Adrenal gland (tissue), 12 donors: Measurements from ENCODE around the gene UBE2G1. TPM values are rescaled to one million over a fixed set of nuclear protein-coding genes. Genes with fewer than 3 reads are reported as not detected.

Source experiments
- DNase-seq, 7 donors: peaks; one replicate each; pipeline ENCODE4 v3.0.0-alpha.2; 2019 to 2020
- H3K27ac ChIP-seq, 5 donors: fragments of 200-600 bp; sonication (generic) in 4 of 5; 1 replicate in 3 of 5; 2 replicates in 2 of 5; pipeline versions ENCODE4 v1.5.1 to v1.8.0; 2016 to 2020; ENCODE audit warnings: mild to moderate bottlenecking in 1 of 5
- H3K27me3 ChIP-seq: fragments of 200-600 bp; 2 replicates; pipeline ENCODE4 v1.8.0; 2021
- H3K36me3 ChIP-seq, 2 donors: fragments of 200-600 bp; replicated peaks in 1 of 2; 1 replicate in 1 of 2; 2 replicates in 1 of 2; pipeline versions ENCODE4 v1.5.1 to v1.8.0; 2018 to 2022
- H3K4me1 ChIP-seq, 2 donors: fragments of 200-600 bp; replicated peaks in 1 of 2; 1 replicate in 1 of 2; 2 replicates in 1 of 2; pipeline versions ENCODE4 v1.5.1 to v1.8.0; 2018 to 2021
- H3K4me3 ChIP-seq, 4 donors: fragments of 200-600 bp; sonication (generic) in 3 of 4; one replicate each; pipeline ENCODE4 v1.5.1; 2016 to 2018
- H3K9me3 ChIP-seq, 3 donors: fragments of 200-600 bp; sonication (generic) in 1 of 3; replicated peaks in 1 of 3; 1 replicate in 2 of 3; 2 replicates in 1 of 3; pipeline versions ENCODE4 v1.5.1 to v1.8.0; 2016 to 2021
- POLR2A ChIP-seq, 2 donors: fragments of 450-650 bp; IDR thresholded peaks; one replicate each; pipeline ENCODE4 v1.6.1; 2017; ENCODE audit warnings: antibody characterized with exemption in 2 of 2, mild to moderate bottlenecking in 2 of 2, moderate library complexity in 1 of 2
- WGBS, 4 donors: extraction: QIAGEN DNeasy Blood & Tissue Kit in 2 of 4; methylation state at CpG; one replicate each; pipeline versions ENCODE4 v1.1.5 to v1.1.7; 2013 to 2017; 5-methylcytosine and 5-hydroxymethylcytosine counted together
- intact Hi-C, 2 donors: fragments of 100-400 bp; cut with DNase I; formaldehyde crosslinking; loops; one replicate each; pipeline versions ENCODE4 v1.14.1 to v1.15.0; 2022 to 2023
- polyA plus RNA-seq, 3 donors: library from polyadenylated mRNA; stranded (reverse); fragments of 200-250 nt in 2 of 3; fragments of 350-450 nt in 1 of 3; fragmentation: Illumina TruSeq in 1 of 3; extraction: RNeasy Lipid Tissue Mini Kit (QIAGEN cat#74804) in 1 of 3; gene quantifications; one replicate each; pipeline ENCODE4 v1.2.3, GENCODE V29; 2013 to 2014
- total RNA-seq, 9 donors: library from RNA; depleted of rRNA in 4 of 9; stranded (reverse); fragments of >200 nt in 4 of 9; fragments of 120-200 nt in 1 of 9; fragmentation: NEBNext Ultra II Directional in 1 of 9; extraction: Animal tissue kit (Norgen Biotek cat#: 25700) in 1 of 9; gene quantifications; one replicate each; pipeline versions ENCODE4 v1.1.0 to v1.2.4, GENCODE V29; 2013 to 2023
- TF ChIP-seq, protein P1 (sequence below), 6 experiments: fragments of 450-650 bp in 4 of 6; fragments of 200-600 bp in 2 of 6; sonication (generic) in 1 of 6; IDR thresholded peaks; 1 replicate in 5 of 6; 2 replicates in 1 of 6; pipeline versions ENCODE4 v1.5.1 to v1.8.0; 2016 to 2021; ENCODE audit warnings: antibody characterized with exemption in 6 of 6, mild to moderate bottlenecking in 2 of 6, moderate library complexity in 1 of 6
- donor health status: healthy with polysubstance abuse.
- donor health status: Bipolar disorder and iron deficiency.
- donor health status: DM: yes; HTN: yes; CAD: no.
- donor health status: DM: no; HTN: no; CAD: no.
- donor health status: DM: no; HTN: no; CAD: no.
- donor health status: DM: yes; HTN: yes; CAD: no.

Gene UBE2G1
- total and polyA plus RNA-seq, 12 donors = 7.6 to 63.6 (median 54.7) TPM

DNA sequence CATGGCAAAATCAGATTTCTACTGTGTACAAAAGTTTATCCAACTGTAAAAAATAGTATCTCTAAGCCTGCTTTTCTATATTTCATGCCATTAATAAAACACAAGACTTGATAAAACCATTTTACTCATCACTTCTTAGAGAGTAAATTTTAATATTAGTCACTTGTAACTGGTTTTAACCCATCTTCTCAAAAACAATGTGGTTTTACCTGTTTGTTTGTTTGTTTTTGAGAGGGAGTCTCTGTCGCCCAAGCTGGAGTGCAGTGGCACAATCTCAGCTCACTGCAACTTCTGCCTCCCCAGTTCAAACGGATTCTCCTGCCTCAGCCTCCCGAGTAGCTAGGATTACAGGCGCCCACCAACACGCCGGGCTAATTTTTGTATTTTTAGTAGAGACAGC lies 32.1 kb downstream of the UBE2G1 start:
- Histone ChIP-seq H3K27ac (peak overlapping the region in 1 of 5 donors; percentile 27), H3K9me3 (no peaks in the 10 kb centered on the region), H3K36me3 (no peaks in the 10 kb centered on the region), H3K4me1 (peaks cover 12 to 46% of the 10 kb centered on the region in 2 donors), H3K4me3 (no peak overlapping the region), H3K27me3 (no peaks in the 10 kb centered on the region)
- intact Hi-C loops = no loop called here
- no peak for TF ChIP-seq POLR2A (IDR thresholded peaks at IDR 0.05)
- TF ChIP-seq, protein P1, sequence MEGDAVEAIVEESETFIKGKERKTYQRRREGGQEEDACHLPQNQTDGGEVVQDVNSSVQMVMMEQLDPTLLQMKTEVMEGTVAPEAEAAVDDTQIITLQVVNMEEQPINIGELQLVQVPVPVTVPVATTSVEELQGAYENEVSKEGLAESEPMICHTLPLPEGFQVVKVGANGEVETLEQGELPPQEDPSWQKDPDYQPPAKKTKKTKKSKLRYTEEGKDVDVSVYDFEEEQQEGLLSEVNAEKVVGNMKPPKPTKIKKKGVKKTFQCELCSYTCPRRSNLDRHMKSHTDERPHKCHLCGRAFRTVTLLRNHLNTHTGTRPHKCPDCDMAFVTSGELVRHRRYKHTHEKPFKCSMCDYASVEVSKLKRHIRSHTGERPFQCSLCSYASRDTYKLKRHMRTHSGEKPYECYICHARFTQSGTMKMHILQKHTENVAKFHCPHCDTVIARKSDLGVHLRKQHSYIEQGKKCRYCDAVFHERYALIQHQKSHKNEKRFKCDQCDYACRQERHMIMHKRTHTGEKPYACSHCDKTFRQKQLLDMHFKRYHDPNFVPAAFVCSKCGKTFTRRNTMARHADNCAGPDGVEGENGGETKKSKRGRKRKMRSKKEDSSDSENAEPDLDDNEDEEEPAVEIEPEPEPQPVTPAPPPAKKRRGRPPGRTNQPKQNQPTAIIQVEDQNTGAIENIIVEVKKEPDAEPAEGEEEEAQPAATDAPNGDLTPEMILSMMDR (IDR thresholded peaks at IDR 0.05) = no peak
- WGBS, 4 donors = 88 to 95% (median 92%) methylated on average over 6 of the region's 6 CpGs
- DNase-seq = no peak

DNA sequence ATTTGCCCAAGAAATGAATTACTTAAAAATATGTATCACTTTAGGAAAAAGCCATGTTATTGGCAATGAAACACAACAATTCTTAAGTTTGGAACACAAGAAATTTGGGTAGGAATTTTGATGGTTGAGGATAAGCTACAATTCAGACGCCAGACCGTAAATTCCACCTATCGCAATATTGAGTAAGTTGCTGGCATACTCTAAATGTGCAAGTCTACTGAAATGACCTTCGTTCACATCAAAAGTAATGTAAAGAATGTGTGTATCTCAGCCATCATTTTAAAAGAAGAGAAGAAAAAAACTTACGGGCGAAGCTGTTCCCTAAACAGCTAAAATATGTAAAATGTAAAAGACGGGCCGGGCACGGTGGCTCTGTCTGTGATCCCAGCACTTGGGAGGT lies 33.4 kb downstream of the UBE2G1 start:
- Histone ChIP-seq H3K4me3 (no peak overlapping the region), H3K36me3 (no peaks in the 10 kb centered on the region), H3K27me3 (no peaks in the 10 kb centered on the region), H3K9me3 (no peaks in the 10 kb centered on the region), H3K4me1 (peaks cover 12 to 45% of the 10 kb centered on the region in 2 donors), H3K27ac (no peak overlapping the region)
- TF ChIP-seq, protein P1 (IDR thresholded peaks at IDR 0.05) = no peak
- TF ChIP-seq POLR2A (IDR thresholded peaks at IDR 0.05) = no peak
- intact Hi-C loops = no loop called here
- WGBS, 4 donors = 93 to 97% (median 94%) methylated on average over 9 of the region's 9 CpGs
- DNase-seq = no peak

DNA sequence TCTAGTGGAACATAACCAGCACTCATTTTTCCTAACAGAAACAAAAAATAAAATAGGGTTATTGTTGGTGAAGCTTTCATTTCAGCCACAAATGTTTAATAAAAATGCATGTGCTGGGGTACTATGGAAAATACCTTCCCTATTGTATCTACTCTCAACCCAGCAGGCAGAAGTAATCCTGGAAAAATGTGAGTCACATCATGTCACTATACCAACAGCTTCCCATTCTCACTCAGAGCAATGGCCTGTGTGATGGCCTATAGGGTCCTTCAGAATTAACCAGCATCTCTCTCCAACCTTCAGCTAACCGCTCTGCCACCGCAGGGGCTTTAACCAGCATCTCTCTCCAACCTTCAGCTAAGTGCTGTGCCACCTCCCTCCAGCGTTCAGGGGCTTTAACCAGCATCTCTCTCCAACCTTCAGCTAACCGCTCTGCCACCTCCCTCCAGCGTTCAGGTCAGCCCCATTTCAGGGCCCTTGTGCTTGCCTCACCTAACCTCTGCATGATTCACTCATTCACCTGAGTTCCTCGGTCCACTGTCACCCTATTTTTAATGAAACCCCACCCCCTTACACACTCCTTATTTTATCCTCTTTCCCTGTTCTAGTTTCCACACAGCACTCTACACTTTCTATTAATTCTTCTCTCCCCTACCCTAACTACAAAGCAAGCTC lies 34.0 kb downstream of the UBE2G1 start:
- Histone ChIP-seq H3K36me3 (no peaks in the 10 kb centered on the region), H3K4me3 (no peak overlapping the region), H3K4me1 (peaks cover 12 to 39% of the 10 kb centered on the region in 2 donors), H3K27me3 (no peaks in the 10 kb centered on the region), H3K9me3 (no peaks in the 10 kb centered on the region), H3K27ac (peak overlapping the region in 2 of 5 donors; percentile 0 to 13)
- WGBS, 4 donors = 72 to 84% (median 78%) methylated on average over 6 of the region's 6 CpGs
- TF ChIP-seq POLR2A (IDR thresholded peaks at IDR 0.05) = no peak
- TF ChIP-seq, protein P1 (IDR thresholded peaks at IDR 0.05) = no peak
- no peak for DNase-seq
- intact Hi-C loops = no loop called here

DNA sequence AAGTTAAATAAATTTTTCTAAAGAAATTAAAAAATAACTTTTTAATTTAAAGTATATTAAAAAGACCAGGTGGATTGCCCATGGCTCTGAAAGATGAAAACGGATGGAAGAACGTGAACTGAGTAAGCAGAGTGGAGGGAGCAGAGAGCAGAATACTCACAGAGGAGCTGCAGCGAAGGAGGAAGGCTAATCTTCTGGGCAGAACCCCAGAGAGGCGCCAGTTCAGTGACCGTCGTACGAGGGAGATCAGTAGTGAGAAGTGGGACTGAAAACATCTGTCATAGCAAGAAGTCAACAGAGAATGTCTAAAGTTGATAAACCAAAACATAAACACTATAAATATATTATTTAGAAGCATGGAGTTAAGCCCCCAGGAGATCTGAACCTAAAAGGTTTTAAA lies 34.9 kb downstream of the UBE2G1 start:
- H3K27ac ChIP-seq = peak overlapping the region in 1 of 5 donors; percentile 13
- H3K36me3 ChIP-seq = no peaks in the 10 kb centered on the region

More for the DNA sequence above, 34.9 kb downstream of the UBE2G1 start:
- DNase-seq = peak in 2 of 7 donors; percentile 19 to 28
- Histone ChIP-seq H3K27me3 (no peaks in the 10 kb centered on the region), H3K4me3 (no peak overlapping the region), H3K9me3 (no peaks in the 10 kb centered on the region), H3K4me1 (peaks cover 4 to 31% of the 10 kb centered on the region in 2 donors)
- intact Hi-C loops = no loop called here
- no peak for TF ChIP-seq POLR2A (IDR thresholded peaks at IDR 0.05)
- TF ChIP-seq, protein P1 (IDR thresholded peaks at IDR 0.05) = no peak
- WGBS, 4 donors = 33 to 54% (median 46%) methylated on average over 7 of the region's 7 CpGs
